Neural cell (in vitro differentiated cells): ENCODE measurements around the gene CLDN8. TPM values are rescaled to one million over a fixed set of nuclear protein-coding genes. Genes with fewer than 3 reads are reported as not detected.

ENCODE experiments used
- H2AFZ ChIP-seq: fragments of 200-600, 300-800 bp; sonication (generic), shearing (Covaris generic); 2 replicates; pipeline ENCODE4 v1.6.0; 2014; ENCODE audit warnings: low read depth, mild to moderate bottlenecking, antibody characterized with exemption, low read length, moderate library complexity
- H3F3A ChIP-seq: fragments of 200-600 bp; shearing (Covaris generic); 2 replicates; pipeline ENCODE4 v1.6.1; 2016; ENCODE audit warnings: mild to moderate bottlenecking, moderate library complexity, mixed read lengths, antibody characterized with exemption, low read length; ENCODE audit not compliant: insufficient read depth, poor library complexity, severe bottlenecking
- H3K27ac ChIP-seq: fragments of 200-600, 300-800 bp; sonication (generic), shearing (Covaris generic); 2 replicates; pipeline ENCODE4 v1.5.1; 2014; ENCODE audit warnings: mild to moderate bottlenecking, low read length, moderate library complexity
- H3K27me3 ChIP-seq: fragments of 300-800, 200-600 bp; sonication (generic), shearing (Covaris generic); 2 replicates; pipeline ENCODE4 v1.6.0; 2014; ENCODE audit warnings: mild to moderate bottlenecking, low read depth, low read length, moderate library complexity; ENCODE audit not compliant: insufficient read depth
- H3K36me3 ChIP-seq: fragments of 300-800, 200-600 bp; sonication (generic), shearing (Covaris generic); 2 replicates; pipeline ENCODE4 v1.5.1; 2014; ENCODE audit warnings: mild to moderate bottlenecking, antibody characterized with exemption, low read length, moderate library complexity; ENCODE audit not compliant: insufficient read depth
- H3K4me2 ChIP-seq: fragments of 300-800, 200-600 bp; sonication (generic), shearing (Covaris generic); 2 replicates; pipeline ENCODE4 v1.6.0; 2014; ENCODE audit warnings: mild to moderate bottlenecking, low read length
- H3K4me3 ChIP-seq: fragments of 300-800, 200-600 bp; sonication (generic), shearing (Covaris generic); 2 replicates; pipeline ENCODE4 v1.5.1; 2014; ENCODE audit warnings: mild to moderate bottlenecking, low read length, moderate library complexity
- H3K79me2 ChIP-seq: fragments of 200-600 bp; shearing (Covaris generic); replicated peaks from 2 replicates; pipeline ENCODE4 v1.6.0; 2014; ENCODE audit warnings: mild to moderate bottlenecking, low read length, moderate library complexity; ENCODE audit not compliant: insufficient read depth
- H3K9ac ChIP-seq: fragments of 300-800, 200-600 bp; sonication (generic), shearing (Covaris generic); 2 replicates; pipeline ENCODE4 v1.6.1; 2016; ENCODE audit warnings: mild to moderate bottlenecking, low read length, mixed read lengths
- H3K9me2 ChIP-seq: fragments of 200-600 bp; shearing (Covaris generic); 2 replicates; pipeline ENCODE4 v1.6.1; 2016; ENCODE audit warnings: mild to moderate bottlenecking, low read length, mixed read lengths; ENCODE audit not compliant: insufficient read depth
- H3K9me3 ChIP-seq: fragments of 200-600, 300-800 bp; sonication (generic), shearing (Covaris generic); 2 replicates; pipeline ENCODE4 v1.6.1; 2016; ENCODE audit warnings: mild to moderate bottlenecking, mixed run types, low read length, moderate library complexity, mixed read lengths
- H4K20me1 ChIP-seq: fragments of 200-600 bp; shearing (Covaris generic); 2 replicates; pipeline ENCODE4 v1.6.1; 2016; ENCODE audit warnings: mild to moderate bottlenecking, mixed run types; ENCODE audit not compliant: insufficient read depth
- EP300 ChIP-seq: fragments of 450-650 bp; conservative IDR thresholded peaks from 2 replicates; pipeline ENCODE4 v1.6.1; 2014; ENCODE audit warnings: antibody characterized with exemption, mild to moderate bottlenecking, moderate library complexity; ENCODE audit not compliant: poor library complexity, severe bottlenecking
- EZH2 ChIP-seq: fragments of 200-600, 300-800 bp; shearing (Covaris generic), sonication (generic); IDR thresholded peaks from 2 replicates; pipeline ENCODE4 v1.6.1; 2014; ENCODE audit warnings: antibody characterized with exemption, low read length, borderline replicate concordance, mild to moderate bottlenecking; ENCODE audit not compliant: insufficient read depth, poor library complexity, severe bottlenecking
- MXI1 ChIP-seq: fragments of 450-650 bp; conservative IDR thresholded peaks from 2 replicates; pipeline ENCODE4 v1.6.1; 2014; ENCODE audit warnings: antibody characterized with exemption, mild to moderate bottlenecking; ENCODE audit not compliant: poor library complexity, severe bottlenecking
- POLR2AphosphoS5 ChIP-seq: IDR thresholded peaks from 2 replicates; pipeline ENCODE4 v1.6.1; 2012
- RAD21 ChIP-seq: fragments of 450-650 bp; conservative IDR thresholded peaks from 2 replicates; pipeline ENCODE4 v1.6.1; 2014; ENCODE audit warnings: antibody characterized with exemption, mild to moderate bottlenecking, moderate library complexity
- SMC3 ChIP-seq: fragments of 450-650 bp; conservative IDR thresholded peaks from 2 replicates; pipeline ENCODE4 v1.6.1; 2014; ENCODE audit warnings: antibody characterized with exemption, mild to moderate bottlenecking, moderate library complexity; ENCODE audit not compliant: poor library complexity
- TAF1 ChIP-seq: IDR thresholded peaks from 2 replicates; pipeline ENCODE4 v1.6.1; 2012; ENCODE audit warnings: low read depth
- polyA plus RNA-seq: library from polyadenylated mRNA; depleted of rRNA; stranded (reverse); fragments of >200 nt; gene quantifications from 2 replicates; pipeline ENCODE4 v1.2.3, GENCODE V29; 2014
- TF ChIP-seq, protein P1 (sequence below): IDR thresholded peaks from 2 replicates; pipeline ENCODE4 v1.6.1; 2012; ENCODE audit warnings: borderline replicate concordance
- TF ChIP-seq, protein P2 (sequence below): fragments of 450-650 bp; IDR thresholded peaks from 2 replicates; pipeline ENCODE4 v1.5.1; 2014; ENCODE audit warnings: antibody characterized with exemption, mild to moderate bottlenecking, moderate library complexity; ENCODE audit not compliant: poor library complexity, severe bottlenecking

Gene CLDN8
- polyA plus RNA-seq, 1 donor from 2014 or later = not detected

DNA sequence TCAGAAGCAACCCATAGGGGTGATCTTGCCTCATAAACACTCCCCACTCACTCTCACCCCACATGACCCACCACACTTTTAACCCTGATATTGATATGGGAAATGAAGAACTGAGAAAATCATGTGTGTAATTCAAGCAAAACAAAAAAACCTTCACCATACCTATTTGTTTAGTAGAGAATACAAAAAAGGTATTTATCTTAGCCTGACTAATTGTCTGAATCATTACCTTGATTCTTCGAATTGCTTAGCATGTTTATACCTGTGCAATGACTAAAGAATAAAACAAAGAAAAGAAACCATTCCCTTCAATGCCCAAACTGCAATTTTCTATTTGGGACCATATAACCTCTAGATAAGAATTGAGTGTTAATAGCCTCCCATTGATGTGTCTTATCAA is 51.1 kb downstream of the CLDN8 start:
- H3K27ac ChIP-seq = no peak overlapping the region
- no peaks in the 10 kb centered on the region for H4K20me1 ChIP-seq
- H3K4me3 ChIP-seq = no peak overlapping the region
- H3K27me3 ChIP-seq = no peaks in the 10 kb centered on the region
- H3K9me2 ChIP-seq = no peaks in the 10 kb centered on the region
- H3F3A ChIP-seq = no peaks in the 10 kb centered on the region
- H3K36me3 ChIP-seq = no peaks in the 10 kb centered on the region
- no peak overlapping the region for H3K4me2 ChIP-seq
- no peaks in the 10 kb centered on the region for H3K9me3 ChIP-seq
- H3K9ac ChIP-seq = no peak overlapping the region
- H2AFZ ChIP-seq = no peak overlapping the region
- no peak for TF ChIP-seq EZH2
- no peak for TF ChIP-seq POLR2AphosphoS5
- TF ChIP-seq, protein P1, sequence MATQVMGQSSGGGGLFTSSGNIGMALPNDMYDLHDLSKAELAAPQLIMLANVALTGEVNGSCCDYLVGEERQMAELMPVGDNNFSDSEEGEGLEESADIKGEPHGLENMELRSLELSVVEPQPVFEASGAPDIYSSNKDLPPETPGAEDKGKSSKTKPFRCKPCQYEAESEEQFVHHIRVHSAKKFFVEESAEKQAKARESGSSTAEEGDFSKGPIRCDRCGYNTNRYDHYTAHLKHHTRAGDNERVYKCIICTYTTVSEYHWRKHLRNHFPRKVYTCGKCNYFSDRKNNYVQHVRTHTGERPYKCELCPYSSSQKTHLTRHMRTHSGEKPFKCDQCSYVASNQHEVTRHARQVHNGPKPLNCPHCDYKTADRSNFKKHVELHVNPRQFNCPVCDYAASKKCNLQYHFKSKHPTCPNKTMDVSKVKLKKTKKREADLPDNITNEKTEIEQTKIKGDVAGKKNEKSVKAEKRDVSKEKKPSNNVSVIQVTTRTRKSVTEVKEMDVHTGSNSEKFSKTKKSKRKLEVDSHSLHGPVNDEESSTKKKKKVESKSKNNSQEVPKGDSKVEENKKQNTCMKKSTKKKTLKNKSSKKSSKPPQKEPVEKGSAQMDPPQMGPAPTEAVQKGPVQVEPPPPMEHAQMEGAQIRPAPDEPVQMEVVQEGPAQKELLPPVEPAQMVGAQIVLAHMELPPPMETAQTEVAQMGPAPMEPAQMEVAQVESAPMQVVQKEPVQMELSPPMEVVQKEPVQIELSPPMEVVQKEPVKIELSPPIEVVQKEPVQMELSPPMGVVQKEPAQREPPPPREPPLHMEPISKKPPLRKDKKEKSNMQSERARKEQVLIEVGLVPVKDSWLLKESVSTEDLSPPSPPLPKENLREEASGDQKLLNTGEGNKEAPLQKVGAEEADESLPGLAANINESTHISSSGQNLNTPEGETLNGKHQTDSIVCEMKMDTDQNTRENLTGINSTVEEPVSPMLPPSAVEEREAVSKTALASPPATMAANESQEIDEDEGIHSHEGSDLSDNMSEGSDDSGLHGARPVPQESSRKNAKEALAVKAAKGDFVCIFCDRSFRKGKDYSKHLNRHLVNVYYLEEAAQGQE = no peak
- TF ChIP-seq, protein P2, sequence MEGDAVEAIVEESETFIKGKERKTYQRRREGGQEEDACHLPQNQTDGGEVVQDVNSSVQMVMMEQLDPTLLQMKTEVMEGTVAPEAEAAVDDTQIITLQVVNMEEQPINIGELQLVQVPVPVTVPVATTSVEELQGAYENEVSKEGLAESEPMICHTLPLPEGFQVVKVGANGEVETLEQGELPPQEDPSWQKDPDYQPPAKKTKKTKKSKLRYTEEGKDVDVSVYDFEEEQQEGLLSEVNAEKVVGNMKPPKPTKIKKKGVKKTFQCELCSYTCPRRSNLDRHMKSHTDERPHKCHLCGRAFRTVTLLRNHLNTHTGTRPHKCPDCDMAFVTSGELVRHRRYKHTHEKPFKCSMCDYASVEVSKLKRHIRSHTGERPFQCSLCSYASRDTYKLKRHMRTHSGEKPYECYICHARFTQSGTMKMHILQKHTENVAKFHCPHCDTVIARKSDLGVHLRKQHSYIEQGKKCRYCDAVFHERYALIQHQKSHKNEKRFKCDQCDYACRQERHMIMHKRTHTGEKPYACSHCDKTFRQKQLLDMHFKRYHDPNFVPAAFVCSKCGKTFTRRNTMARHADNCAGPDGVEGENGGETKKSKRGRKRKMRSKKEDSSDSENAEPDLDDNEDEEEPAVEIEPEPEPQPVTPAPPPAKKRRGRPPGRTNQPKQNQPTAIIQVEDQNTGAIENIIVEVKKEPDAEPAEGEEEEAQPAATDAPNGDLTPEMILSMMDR = no peak
- no peak for TF ChIP-seq SMC3
- TF ChIP-seq EP300 = no peak
- TF ChIP-seq TAF1 = no peak
- no peak for TF ChIP-seq RAD21
- TF ChIP-seq MXI1 = no peak
- H3K79me2 ChIP-seq = no peaks in the 10 kb centered on the region

Other genes starting within 250 kb of the CLDN8 start
- not detected in 2 replicates for gene CLDN17, start 49.3 kb downstream of the CLDN8 start, polyA plus RNA-seq
- not detected in 2 replicates for gene KRTAP24-1, start 66.9 kb upstream of the CLDN8 start, polyA plus RNA-seq
- gene KRTAP25-1, start 73.4 kb upstream of the CLDN8 start, polyA plus RNA-seq = not detected in 2 replicates
- not detected in 2 replicates for gene KRTAP26-1, start 104.2 kb upstream of the CLDN8 start, polyA plus RNA-seq
- not detected in 2 replicates for gene KRTAP27-1, start 121.6 kb upstream of the CLDN8 start, polyA plus RNA-seq
- gene KRTAP23-1, start 132.5 kb upstream of the CLDN8 start, polyA plus RNA-seq = not detected in 2 replicates
- gene KRTAP13-2, start 156.2 kb upstream of the CLDN8 start, polyA plus RNA-seq = not detected in 2 replicates
- gene KRTAP13-1, start 179.9 kb upstream of the CLDN8 start, polyA plus RNA-seq = not detected in 2 replicates
- gene KRTAP13-3, start 209.8 kb upstream of the CLDN8 start, polyA plus RNA-seq = not detected in 2 replicates
- not detected in 2 replicates for gene KRTAP13-4, start 214.1 kb upstream of the CLDN8 start, polyA plus RNA-seq
- gene KRTAP15-1, start 224.2 kb upstream of the CLDN8 start, polyA plus RNA-seq = not detected in 2 replicates